Measurements from ENCODE around the gene CPSF3. TPM values are rescaled to one million over a fixed set of nuclear protein-coding genes. Genes with fewer than 3 reads are reported as not detected.

The CPSF3 gene
- total and polyA plus RNA-seq, 2 donors (not counting 1 experiment from before 2014, with no cell fraction given) = 13.0 to 28.4 TPM

- Histone ChIP-seq H3K9ac (ENCODE audit: low read length) (no peak overlapping the region), H2AFZ (ENCODE audit: insufficient read depth, low read depth, low read length, poor library complexity, severe bottlenecking) (no peak overlapping the region), H4K20me1 (ENCODE audit: control insufficient read depth, insufficient read depth, low read length, poor library complexity, severe bottlenecking) (no peaks in the 10 kb centered on the region), H3K4me1 (ENCODE audit: control insufficient read depth in 2 of 2, insufficient read depth in 2 of 2, low read length in 2 of 2) (peaks cover 11 to 12% of the 10 kb centered on the region in 2 donors), H3K27ac (ENCODE audit: low read length in 2 of 2) (no peak overlapping the region), H3K9me3 (ENCODE audit: control extremely low read depth in 1 of 3, control insufficient read depth in 2 of 3, insufficient read depth in 1 of 3, low read length in 2 of 3) (no peaks in the 10 kb centered on the region), H3K79me2 (ENCODE audit: control insufficient read depth, insufficient read depth, low read length) (no peaks in the 10 kb centered on the region), H3K27me3 (replicated peaks in 1 of 4; ENCODE audit: control extremely low read depth in 1 of 4, control insufficient read depth in 3 of 4, insufficient read depth in 4 of 4, low read length in 3 of 4) (no peaks in the 10 kb centered on the region), H3K4me2 (replicated peaks; ENCODE audit: low read depth, low read length, poor library complexity, severe bottlenecking) (no peak overlapping the region), H3K4me3 (ENCODE audit: control extremely low read depth in 1 of 5, extremely low read depth in 1 of 5, insufficient read depth in 1 of 5, low read depth in 2 of 5, low read length in 4 of 5) (no peak overlapping the region), H3K36me3 (replicated peaks in 1 of 2; ENCODE audit: control extremely low read depth in 1 of 2, control insufficient read depth in 1 of 2, extremely low read depth in 1 of 2, insufficient read depth in 2 of 2, low read length in 1 of 2) (no peaks in the 10 kb centered on the region)
- CTCF ChIA-PET = interaction anchor here (0.5 kb wide), 1 partner anchor 296 kb away, joined by 3 read pairs; no protein-coding TSS in a partner anchor
- no peak for DNase-seq
- POLR2A ChIA-PET = no interaction called here
- H3K4me3 Mint-ChIP-seq = no peak overlapping the region
- H3K4me1 Mint-ChIP-seq = peaks cover 11% of the 10 kb centered on the region
- WGBS (ENCODE audit: insufficient coverage) = 57% methylated on average over 5 of the region's 9 CpGs
- H3K27ac Mint-ChIP-seq = no peak overlapping the region
- intact Hi-C loops (cut with micrococcal nuclease) = no loop called here
- H3K9me3 Mint-ChIP-seq (ENCODE audit: insufficient read depth) = no peaks in the 10 kb centered on the region
- TF ChIP-seq EZH2 (IDR thresholded peaks at IDR 0.05; ENCODE audit: borderline replicate concordance, insufficient read depth, low read depth, low read length, poor library complexity, severe bottlenecking) (no peak), CTCF (IDR thresholded peaks at IDR 0.05) (no peak)
- no peak for ATAC-seq (ENCODE audit: low read depth)
- peaks cover 14% of the 10 kb centered on the region for H3K27me3 Mint-ChIP-seq
Measured at GRCh38 chr2:9377461-9378097, 45.9 kb upstream of the CPSF3 start.

Measured in B cell (primary cell).